ENCODE data around the gene CMYA5.
"Not testable (repeated sequence)": the region's sequence is repeated elsewhere in the genome, so short reads cannot be mapped to it uniquely, and the experiment has no call there.

CMYA5 gene

DNA sequence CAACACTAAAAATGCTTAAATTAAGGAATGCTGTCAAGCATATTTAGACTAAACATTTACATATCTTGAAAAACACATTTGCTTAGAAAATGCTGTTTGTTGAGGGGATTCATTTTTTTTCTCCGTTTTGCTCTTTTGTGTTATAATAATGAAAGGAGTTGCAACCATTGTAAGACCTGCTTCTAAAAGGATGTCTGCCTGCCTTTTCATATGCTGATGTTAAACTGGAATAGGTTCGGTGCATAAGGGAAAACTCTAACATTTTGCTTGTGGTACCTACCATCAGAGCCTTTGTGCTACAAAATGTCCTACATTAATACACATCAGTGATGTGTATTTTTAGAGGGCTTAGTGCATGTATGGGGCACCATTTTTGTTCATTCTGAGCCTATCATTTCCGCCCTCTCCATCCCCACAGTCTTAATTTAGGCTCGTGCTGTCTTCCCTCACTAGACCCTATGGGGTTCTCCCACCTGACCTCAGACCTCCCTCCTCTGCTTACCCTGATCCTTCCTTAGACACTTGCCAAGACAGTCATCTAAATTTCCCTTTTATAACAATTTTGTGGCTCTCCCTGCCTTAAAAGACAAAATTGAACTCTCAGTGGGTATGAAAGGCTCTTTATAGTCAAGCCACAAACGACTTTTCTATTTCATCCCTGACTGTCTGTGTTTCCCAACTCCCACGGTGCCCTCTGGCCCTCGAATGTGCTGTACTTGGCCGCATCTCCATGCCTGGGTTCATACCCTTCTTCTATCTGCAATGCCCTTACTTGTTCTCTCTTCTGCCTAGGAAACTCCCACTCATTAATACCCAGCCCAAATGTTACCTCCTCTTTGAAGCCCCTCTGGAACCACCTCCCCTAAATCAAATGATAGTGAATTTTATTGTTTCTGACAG lies 61.2 kb downstream of the CMYA5 start:
- no peak for DNase-seq

DNA sequence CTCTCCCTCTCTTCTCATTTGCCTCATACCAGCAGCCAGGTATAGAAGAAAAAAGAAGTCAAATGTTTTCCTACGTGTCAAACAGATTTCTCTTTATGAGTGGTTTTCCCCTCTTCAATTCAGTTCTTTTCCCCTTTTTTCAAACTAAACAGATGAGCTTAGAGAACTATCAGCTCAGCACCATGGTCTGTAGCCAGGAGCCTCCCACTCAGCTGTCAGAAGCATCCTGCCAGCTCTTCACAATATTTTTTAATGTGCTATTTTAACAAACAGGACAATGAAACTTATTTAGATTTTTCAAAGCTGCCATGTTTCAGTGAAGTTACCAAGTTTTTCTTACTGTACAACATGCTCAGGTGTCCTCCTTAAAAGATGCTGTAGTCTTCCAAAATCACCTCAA lies 63.5 kb downstream of the CMYA5 start:
- no peak for DNase-seq

DNA sequence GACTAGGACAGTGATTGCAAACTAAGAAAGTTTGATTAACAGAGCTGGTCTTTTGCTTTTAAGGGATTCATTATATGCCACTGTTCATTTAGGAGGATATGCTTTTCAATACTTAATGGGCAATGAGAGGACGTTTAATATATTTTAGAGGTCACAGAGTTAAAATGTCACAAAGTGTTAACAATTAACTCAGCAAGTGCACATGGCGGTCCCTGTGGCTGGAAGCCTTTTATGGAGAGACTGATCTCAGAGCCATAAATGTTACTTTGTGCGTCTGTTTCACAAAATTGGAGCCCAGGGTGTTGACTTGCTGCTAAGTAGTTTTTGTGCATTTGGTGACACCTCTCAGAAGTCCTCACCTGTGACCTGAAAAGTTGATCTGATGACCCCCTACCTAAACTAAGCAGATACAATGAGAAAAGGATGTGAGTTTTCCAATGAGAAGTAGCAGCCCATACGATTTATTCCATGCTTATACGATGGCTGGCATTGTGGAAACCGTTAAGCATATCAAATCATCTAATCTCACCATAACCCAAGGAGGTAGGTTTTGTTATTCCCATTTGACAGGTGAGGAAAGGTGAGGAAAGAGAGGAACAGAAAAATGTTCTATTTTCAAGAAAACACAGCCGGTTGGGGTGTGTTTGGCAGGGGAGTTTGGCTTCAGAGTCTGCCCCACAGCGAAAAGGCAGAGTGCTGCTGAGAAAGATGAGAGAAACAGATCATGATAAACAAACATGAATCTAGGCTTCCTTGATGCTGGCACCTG lies 64.4 kb downstream of the CMYA5 start:
- no peak for DNase-seq

DNA sequence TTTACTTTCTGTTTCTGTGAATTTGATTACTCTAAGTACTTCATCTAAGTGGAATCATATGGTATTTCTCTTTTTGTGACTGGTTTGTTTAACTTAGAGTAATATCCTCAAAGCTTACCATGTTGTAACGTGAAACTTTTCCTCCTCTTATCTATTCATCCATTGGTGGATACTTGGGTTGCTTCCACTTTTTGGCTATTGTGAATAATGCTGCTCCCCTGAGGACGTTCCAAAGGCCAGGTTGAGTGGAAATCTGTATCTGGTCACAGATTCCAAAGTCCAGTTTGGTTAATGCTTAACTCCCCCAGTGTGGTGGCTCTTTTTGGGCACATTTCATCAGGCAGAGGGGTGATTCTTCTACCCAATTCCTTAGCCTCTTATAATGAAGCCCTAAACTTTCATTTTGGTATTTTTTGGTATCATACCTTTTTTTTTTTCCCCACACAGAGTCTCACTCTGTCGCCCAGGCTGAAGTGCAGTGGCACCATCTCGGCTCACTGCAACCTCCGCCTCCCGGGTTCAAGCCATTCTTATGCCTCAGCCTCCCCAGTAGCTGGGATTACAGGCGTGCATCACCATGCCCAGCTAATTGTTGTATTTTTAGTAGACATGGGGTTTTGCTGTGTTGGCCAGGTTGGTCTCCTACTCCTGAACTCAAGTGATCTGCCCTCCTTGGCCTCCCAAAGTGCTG lies 65.4 kb downstream of the CMYA5 start:
- no peak for DNase-seq

DNA sequence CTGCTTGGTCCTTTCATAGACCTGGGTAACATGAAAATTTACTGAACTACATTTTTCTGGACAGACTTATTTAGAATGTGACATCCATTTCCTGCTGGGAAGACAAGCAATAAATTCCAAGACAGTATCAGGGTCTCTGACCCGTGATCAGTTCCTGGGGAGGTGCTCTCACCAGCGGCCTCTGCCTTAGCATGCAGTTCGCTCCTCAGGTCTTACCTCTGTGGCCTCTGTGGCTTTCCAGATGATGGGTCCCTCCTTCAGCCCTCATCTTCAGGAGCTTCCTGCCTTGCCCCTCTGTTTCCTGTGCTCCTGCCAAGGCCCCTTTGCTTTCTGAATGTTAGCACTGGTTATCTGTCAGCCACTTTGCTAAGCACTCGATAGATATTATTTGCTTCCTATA lies 66.4 kb downstream of the CMYA5 start:
- DNase-seq: no peak

DNA sequence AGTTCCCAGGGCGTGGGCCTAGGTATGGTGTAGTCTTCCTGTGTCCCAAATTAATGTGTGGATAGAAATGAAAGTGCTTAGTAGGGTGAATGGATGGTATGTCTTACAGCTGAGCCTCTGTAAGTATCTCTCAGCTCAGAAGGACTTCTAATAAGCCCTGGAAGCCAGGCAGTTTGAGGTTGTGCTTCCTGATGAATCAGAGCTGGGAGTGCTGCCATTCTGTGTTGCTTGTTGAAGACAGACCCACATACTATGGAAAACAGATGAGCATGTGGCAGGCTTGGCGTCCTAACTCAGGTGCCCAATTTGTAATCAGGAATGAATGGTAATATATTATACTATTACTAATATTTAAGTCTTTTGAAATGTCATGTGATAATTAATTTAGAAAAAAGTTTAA lies 69.8 kb downstream of the CMYA5 start:
- no peak for DNase-seq

DNA sequence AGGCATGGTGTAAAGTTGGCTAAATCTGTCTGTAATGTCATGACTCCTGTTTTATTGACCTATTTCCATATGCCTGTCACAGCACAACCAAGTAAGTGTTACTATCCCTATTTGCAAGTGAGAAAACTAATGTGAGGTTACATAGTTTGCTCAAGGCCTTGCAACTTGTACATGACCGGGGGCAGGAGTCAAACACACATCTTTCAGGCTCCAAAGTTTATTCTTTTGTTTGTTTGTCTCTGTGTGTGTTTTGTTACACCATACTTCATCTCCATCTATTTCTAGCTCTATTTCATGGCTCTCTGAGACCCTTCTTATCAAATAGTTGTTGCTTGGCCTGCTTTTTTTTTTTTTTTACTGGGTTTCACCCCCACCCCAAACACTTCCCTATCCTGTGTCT lies 70.2 kb downstream of the CMYA5 start:
- DNase-seq: no peak

DNA sequence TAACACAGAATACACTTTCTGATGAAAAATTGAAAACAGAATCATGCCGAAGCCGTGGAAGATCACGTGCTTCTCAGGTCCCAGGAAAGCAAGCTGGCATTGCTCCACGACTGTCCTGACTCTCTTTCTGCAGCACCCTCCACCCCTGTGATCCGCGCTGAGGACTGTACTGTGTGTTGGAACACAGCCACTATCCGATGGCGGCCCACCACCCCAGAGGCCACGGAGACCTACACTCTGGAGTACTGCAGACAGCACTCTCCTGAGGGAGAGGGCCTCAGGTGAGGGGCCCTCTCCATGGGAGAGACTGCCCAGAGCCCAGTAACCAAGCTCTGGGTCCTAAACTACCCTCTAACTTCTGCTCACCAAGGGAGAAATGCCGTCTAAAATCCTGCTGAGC lies 73.3 kb downstream of the CMYA5 start:
- no peak for DNase-seq

DNA sequence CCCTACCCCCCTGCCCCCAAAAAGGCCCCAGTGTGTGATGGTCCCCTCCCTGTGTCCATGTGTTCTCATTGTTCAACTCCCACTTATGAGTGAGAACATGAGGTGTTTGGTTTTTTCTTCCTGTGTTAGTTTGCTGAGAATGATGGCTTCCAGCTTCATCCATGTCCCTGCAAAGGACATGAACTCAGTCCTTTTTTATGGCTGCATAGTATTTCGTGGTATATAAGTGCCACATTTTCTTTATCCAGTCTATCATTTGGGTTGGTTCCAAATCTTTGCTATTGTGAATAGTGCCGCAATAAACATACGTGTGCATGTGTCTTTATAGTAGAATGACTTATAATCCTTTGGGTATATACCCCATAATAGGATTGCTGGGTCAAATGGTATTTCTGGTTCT lies 74.5 kb downstream of the CMYA5 start:
- not testable (repeated sequence) for DNase-seq

DNA sequence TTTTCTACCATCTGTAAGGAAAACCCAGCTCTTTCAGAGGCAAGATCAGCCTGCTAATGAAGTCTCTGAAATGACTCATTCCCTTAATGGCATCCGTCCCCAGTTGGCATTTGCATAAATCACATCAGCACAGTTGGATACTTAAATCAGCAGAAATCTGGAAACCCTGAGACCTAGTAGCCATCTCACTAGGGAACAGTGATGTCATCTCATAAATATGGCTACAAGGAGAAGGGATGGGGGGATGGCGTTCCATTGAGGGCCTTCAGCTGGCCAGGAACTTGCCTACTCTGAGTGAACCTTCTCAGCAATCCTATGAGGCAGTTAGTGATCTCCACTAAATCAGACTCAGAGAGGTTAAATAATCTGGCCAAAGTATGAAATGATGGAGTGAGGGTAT lies 81.8 kb downstream of the CMYA5 start:
- no peak for DNase-seq

DNA sequence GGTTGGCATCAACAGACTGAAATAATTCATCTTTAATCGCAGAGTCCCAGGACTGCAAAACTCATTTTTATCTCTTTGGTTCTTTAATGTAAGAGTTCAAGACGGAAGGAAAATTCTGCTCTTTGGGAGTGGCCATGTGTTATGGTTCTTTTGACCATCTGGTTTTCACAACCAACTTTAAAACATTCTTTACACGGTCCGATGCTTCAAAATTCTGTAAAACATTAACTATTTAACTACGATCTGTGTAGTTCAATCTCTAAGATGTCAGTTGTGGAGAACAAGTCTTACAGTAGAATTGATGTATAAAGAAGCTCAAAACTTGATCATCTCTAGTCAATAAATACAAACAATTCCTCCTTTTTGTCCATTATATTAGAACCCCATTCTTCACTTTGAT lies 83.0 kb downstream of the CMYA5 start:
- DNase-seq: no peak

DNA sequence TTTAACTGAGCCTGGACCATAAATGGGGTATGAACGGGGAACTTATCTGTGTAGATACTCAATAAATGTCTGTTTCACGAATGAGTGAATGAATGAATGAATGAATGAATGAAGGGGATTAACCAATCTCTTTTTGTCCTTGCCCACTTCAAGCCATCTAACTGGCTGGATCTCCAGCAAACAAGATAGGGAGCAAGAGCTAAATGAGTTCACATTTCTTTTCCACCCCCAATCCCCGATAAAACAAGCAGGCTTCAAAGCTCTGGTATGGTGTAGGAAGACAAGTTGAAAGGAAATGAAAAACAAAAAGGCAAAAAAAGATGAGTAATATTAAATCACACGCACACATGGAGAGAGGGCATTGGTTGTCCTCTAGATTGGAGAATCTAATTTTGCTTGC lies 84.0 kb downstream of the CMYA5 start:
- DNase-seq: no peak

DNA sequence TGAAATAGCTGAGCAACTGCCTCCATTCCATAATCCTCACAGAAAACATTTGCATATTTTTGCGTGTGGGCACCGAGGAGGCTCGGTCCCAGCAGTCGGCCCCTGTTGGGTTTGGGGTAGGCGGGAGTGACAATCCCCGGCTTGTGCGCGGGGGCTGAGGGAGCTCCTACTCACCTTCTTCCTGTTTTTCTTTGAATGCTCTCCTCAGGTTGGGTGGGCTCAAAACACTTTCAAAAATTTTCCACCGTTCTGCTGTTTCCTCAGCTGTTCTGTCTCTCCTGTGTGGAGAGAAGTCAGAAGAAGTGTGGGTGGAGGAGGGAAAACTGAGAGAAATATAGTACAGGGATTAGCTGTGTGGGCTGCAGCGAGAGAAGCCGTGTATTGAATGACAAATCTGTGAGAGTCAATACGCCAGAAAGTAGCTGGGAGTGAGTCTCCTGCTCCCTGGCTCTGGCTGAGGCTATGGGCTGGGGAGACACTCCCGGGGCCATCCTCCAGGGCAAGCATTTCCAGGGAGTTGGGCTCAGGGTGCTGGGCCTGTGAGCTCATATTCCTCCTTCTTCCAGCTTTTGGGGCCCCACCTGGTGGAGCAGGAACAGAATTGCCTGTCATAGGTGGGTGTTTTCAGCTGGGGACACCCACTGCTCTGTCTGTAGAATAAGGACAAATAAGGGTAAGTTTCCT lies 84.7 kb downstream of the CMYA5 start:
- DNase-seq: no peak

DNA sequence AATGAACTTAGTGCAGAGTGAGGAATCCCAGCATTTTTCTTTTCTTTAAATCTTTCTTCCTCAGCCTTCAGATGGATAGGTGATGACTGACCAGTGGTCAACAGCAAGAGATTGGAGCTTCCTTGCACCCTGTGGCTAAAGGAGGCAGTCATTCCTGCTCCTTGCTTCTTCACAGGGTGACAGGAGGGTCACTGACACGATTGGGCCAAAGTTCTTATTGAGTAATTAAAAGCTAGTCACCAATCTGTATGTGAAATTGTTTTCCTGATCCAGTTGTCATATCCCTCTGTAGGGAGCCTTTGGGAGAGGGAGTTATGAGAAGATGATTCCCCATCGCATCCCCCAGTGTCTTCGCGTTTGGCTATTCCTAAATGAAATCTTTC lies 85.2 kb downstream of the CMYA5 start:
- no peak for DNase-seq

DNA sequence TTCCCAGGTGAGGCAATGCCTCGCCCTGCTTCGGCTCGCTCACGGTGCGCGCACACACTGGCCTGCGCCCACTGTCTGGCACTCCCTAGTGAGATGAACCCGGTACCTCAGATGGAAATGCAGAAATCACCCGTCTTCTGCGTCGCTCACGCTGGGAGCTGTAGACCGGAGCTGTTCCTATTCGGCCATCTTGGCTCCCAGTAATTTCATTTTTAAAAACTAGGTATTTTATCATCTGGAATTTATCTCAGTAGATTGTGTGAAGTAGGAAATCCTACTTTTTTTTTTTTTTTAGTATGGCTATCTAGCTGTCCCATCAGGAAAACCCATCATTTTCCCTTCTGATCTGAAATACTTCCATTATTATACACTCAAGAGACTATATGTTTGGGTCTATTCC lies 95.1 kb downstream of the CMYA5 start:
- DNase-seq: not testable (repeated sequence)

DNA sequence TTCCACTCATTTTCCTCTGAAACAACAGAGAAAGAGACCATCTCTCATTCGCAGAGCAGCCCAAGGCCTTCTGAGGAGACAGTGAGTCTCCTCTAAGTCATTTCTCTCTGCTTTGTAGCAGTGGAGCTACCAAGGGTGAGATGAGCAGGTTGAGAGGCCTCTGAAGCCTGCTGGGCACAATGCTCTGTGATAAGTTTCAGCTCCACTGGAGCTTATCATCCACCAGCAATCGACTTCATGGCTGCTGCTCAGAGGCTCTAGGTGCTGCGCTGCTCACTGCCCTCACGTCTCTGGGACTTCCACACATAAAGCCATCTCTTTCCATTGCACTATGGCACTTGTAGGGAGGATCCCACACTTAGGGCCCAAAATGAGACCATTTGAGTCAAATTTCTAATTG lies 96.3 kb downstream of the CMYA5 start:
- DNase-seq: peak; percentile 8

DNA sequence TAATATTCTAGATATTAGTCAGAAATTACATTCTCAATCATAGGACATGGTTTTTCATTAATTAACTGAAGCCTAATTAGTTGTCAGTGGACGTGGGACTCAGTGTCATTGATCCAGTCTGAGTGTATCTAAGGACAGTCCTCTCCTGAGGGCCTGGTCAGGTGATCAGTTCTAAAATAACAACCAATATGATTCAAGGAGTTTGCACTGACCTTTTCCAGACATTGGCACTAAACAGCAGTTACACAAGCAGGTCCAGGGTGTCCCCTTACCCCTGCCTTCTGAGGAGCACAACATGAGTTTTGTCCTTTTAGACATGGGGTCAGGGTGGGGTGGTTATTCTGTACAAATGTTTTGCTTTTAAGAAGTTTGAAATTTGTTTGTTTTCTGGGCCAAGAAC lies 97.8 kb downstream of the CMYA5 start:
- no peak for DNase-seq

DNA sequence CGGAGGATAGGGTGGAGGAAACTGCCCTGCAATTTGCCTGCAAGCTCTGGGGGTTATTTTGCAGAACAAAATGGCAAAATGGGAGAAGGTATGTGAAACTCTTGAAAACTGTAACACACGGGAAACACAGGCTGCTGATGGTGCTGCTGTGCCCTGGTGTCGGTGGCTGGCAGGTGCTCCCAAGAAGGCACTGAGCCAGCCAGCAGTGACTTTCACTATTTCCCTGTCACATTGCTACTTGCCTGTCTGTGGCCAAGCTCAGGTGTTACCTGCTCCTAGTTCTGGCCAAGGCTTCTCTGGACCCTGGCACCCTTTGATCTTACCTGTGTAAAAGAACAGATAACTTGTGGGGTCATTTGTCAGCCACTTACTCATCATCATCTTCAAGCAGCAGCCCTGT lies 102.2 kb downstream of the CMYA5 start:
- DNase-seq: no peak

DNA sequence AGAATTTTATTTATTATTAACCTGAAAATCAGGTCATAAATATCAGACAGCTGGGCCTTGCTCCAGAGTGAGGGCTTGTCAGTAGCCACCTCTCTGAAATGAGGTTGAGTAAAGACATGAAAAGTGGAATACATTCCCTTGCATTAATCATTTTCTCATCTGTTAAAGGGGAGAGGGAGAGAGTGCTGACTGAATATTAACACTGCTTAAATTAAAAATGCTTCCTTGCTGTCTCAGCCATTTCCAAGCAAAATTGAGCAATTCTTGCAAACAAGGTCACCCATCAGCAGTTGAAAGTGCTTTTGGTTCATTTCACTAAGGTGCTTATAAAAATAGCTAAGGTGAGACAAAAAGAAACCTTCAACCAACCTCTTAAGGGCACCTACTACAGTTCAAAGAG lies 102.8 kb downstream of the CMYA5 start:
- DNase-seq: no peak

DNA sequence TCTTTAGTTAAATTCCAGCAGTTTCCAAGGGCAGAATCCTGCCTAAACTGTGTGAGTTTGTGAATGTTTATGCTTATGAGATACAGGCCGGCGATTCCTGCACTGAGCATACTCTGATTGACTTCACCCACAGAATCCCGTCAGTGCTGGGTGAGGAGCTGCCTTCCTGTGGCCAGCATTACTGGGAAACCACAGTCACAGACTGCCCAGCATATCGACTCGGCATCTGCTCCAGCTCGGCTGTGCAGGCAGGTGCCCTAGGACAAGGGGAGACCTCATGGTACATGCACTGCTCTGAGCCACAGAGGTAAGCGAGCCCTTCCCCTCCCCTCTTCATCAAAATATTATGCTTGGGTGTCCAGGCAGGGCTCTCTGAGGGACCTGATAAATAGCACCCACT lies 103.7 kb downstream of the CMYA5 start:
- DNase-seq: no peak

DNA sequence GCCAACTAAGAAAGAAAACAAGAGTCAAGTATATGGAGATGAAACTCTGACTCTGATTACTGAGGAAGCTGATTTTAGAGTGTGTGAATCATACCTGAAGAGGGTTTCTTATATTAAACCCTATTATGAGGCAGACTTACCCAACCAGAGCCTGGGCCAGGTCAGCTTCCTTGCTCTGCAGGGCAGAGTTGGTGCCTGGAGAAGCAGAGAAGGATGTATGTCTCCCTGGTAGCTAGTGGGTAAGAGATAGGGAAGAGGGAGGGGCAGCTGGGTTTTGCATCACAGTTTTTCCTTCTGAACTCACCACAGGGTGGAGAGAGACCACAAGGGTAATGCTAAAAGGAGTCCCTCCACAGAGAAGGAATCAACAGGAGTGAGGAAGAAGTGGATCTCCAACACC lies 104.1 kb downstream of the CMYA5 start:
- DNase-seq: no peak

DNA sequence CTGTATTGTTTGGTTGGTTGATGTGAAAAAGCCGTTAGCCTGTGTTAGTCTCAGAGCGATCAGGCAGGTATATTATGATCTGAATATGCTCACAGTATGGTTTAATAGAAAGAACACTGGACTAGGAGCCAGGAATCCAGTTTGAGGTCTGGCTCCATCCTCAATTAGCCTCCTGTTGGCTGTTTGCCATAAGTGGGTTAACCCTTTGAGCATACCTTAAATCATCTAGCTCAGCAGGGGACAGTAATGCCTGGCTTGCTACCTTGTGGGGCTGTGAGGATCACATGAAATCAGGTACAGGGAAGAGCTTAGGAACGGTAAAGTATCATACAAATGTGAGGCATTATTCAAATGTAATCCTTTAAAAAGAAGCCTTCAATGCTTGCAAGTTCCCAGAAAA lies 104.7 kb downstream of the CMYA5 start:
- DNase-seq: no peak

DNA sequence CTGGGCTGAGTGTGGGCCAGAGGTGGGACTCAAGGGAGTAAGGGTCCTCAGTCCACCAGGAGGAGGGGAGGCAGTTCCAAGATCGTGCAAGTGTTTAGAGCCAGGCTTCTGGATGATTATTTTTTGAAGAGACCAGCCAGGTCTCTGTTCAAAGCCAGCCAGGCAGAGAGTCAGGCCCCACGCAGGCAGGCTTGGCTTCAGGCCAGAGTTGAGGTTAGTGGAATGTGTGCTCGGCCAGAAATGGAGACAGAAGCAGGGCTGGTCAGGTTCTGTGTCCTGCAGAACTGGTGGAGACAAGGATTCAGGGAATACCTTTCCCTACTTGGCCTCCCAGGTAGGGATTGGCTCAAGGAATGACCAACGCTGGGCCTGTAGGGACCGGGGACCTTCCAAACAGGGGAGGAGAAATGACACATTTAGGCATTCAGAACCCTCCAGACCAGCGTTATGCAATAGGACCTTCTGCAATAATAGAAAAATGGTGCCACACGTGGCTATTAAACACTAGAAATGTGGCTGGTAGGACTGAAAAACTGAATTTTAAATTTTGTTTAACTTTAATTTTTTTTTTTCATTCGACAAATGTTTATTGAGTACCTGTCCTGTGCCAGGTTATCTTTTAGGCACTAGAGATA lies 106.2 kb downstream of the CMYA5 start:
- no peak for DNase-seq
